ENCODE results near the gene APOBEC3G. TPM values are rescaled to one million over a fixed set of nuclear protein-coding genes. Genes with fewer than 3 reads are reported as not detected.
A peak's percentile ranks its signal among the peaks of the same experiment; 100 is the strongest.
"Not testable (repeated sequence)": the region's sequence is repeated elsewhere in the genome, so short reads cannot be mapped to it uniquely, and the experiment has no call there.

The APOBEC3G gene
- polyA plus RNA-seq, 3 donors = 33.3 to 73.6 (median 64.5) TPM

DNA sequence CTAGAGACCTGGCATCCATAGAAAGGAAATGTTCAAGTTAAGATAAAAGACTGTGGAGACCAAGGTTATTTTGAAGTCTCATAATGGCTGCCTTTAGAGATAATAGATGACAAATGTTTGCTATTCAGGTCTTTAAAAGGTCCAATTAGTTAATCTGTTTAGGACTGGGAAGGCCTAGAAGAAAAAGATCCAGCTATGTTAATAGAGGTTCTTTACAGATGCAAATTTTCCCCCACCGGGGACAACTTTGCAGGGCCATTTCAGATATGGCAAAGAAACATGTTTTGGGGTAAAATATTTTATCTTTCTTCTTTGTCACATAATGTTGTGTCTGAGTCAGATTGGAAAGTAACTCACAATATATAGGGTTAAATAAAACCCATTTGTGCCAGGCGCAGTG lies 3.1 kb upstream of the APOBEC3G start:
- Histone ChIP-seq H3K4me1 (ENCODE audit: control insufficient read depth in 1 of 2, insufficient read depth in 2 of 2, low read length in 2 of 2) (peaks cover 22 to 38% of the 10 kb centered on the region in 2 donors), H4K20me1 (ENCODE audit: insufficient read depth, low read length) (no peaks in the 10 kb centered on the region)
- no CpG with 5 or more reads among the region's 2 CpGs for WGBS (ENCODE audit: insufficient coverage)

DNA sequence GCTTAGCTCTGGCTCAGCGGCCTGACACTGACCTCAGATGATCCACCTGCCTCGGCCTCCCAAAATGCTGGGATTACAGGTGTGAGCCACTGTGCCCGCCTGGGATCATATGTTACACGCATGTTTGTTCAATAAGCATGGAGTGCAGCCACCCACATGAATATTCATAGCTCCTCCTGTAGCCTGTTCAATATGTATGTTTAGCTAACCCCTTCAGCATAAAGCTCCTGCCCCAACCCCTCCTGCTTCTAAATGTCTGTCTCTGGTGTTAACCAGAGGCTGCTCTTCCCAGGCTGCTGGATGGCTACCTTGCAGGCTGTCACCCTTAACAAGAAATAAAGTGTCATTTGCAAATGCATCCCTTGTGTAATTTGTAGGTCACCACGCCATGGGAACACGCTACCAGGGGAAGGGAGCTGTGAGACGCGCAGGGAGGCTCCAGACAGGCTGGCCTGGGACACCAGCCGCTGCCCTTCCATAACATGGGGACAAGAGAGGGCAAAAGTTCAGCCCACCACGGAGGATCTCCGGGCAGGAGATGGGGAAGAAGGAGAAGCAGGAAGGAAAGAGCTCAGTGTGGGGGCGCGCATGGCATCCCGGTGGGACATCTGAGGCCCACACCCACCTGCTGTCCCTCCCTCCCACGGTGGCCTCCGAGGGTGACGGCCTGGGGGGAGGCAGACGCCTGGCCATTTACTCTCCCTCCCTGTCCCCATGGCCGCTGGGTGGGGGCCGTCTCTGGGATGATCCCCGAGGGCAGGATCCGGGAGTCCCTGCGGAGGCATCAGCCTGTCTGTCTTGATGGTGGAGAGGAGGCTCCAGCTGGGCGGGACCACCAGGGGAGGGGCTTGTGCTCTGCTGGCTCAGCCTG lies 685 bp upstream of the APOBEC3G start:
- peak overlapping the region; percentile 73 for H2AFZ ChIP-seq (ENCODE audit: insufficient read depth, low read depth, low read length, poor library complexity, severe bottlenecking)

More for the DNA sequence above, 3.1 kb upstream of the APOBEC3G start:
- H3K79me2 ChIP-seq (ENCODE audit: insufficient read depth, low read length) = peaks cover 14% of the 10 kb centered on the region
- H3K4me3 ChIP-seq (replicated peaks in 1 of 3; ENCODE audit: low read depth in 2 of 3, low read length in 3 of 3) = no peak overlapping the region
- H3K9ac ChIP-seq (ENCODE audit: insufficient read depth, low read length, poor library complexity, severe bottlenecking) = no peak overlapping the region
- H3K4me2 ChIP-seq (replicated peaks; ENCODE audit: extremely low read depth, low read length, poor library complexity, severe bottlenecking) = no peak overlapping the region
- H2AFZ ChIP-seq (ENCODE audit: insufficient read depth, low read depth, low read length, poor library complexity, severe bottlenecking) = no peak overlapping the region
- peaks cover 0 to 3% (median 0%) of the 10 kb centered on the region in 7 donors for H3K9me3 Mint-ChIP-seq
- H3K9me3 ChIP-seq (replicated peaks in 1 of 2; ENCODE audit: control insufficient read depth in 1 of 2, insufficient read depth in 1 of 2, low read length in 2 of 2) = no peaks in the 10 kb centered on the region
- H3K4me3 Mint-ChIP-seq = no peak overlapping the region
- intact Hi-C loops (cut with micrococcal nuclease) = no loop called here
- H3K36me3 Mint-ChIP-seq = peaks cover 0 to 3% of the 10 kb centered on the region in 2 donors
- H3K4me1 Mint-ChIP-seq = peaks cover 32% of the 10 kb centered on the region
- H3K36me3 ChIP-seq (replicated peaks in 1 of 2; ENCODE audit: control insufficient read depth in 1 of 2, insufficient read depth in 2 of 2, low read length in 2 of 2) = no peaks in the 10 kb centered on the region
- no peak overlapping the region for H3K27ac ChIP-seq (ENCODE audit: low read depth in 1 of 2, low read length in 2 of 2)
- TF ChIP-seq, protein P1, sequence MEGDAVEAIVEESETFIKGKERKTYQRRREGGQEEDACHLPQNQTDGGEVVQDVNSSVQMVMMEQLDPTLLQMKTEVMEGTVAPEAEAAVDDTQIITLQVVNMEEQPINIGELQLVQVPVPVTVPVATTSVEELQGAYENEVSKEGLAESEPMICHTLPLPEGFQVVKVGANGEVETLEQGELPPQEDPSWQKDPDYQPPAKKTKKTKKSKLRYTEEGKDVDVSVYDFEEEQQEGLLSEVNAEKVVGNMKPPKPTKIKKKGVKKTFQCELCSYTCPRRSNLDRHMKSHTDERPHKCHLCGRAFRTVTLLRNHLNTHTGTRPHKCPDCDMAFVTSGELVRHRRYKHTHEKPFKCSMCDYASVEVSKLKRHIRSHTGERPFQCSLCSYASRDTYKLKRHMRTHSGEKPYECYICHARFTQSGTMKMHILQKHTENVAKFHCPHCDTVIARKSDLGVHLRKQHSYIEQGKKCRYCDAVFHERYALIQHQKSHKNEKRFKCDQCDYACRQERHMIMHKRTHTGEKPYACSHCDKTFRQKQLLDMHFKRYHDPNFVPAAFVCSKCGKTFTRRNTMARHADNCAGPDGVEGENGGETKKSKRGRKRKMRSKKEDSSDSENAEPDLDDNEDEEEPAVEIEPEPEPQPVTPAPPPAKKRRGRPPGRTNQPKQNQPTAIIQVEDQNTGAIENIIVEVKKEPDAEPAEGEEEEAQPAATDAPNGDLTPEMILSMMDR (IDR thresholded peaks at IDR 0.05) = no peak
- H3K27me3 Mint-ChIP-seq (ENCODE audit: low read depth in 3 of 3) = peaks cover 0 to 3% (median 0%) of the 10 kb centered on the region in 3 donors
- H3K27ac Mint-ChIP-seq = no peak overlapping the region
- no peaks in the 10 kb centered on the region for H3K27me3 ChIP-seq (ENCODE audit: control insufficient read depth in 2 of 2, insufficient read depth in 2 of 2, low read length in 2 of 2)
- no peak for DNase-seq

GRCh38 chr22:39077912-39078311 lies 837 bp downstream of the APOBEC3G start:
- H3K4me1 ChIP-seq (ENCODE audit: control insufficient read depth in 1 of 2, insufficient read depth in 2 of 2, low read length in 2 of 2) = peaks cover 15 to 25% of the 10 kb centered on the region in 2 donors
- peaks cover 37% of the 10 kb centered on the region for H3K4me1 Mint-ChIP-seq
- DNase-seq; H3K27me3 ChIP-seq (ENCODE audit: control insufficient read depth in 2 of 2, insufficient read depth in 2 of 2, low read length in 2 of 2); H3K9me3 ChIP-seq (replicated peaks in 1 of 2; ENCODE audit: control insufficient read depth in 1 of 2, insufficient read depth in 1 of 2, low read length in 2 of 2); H3K27me3 Mint-ChIP-seq (ENCODE audit: low read depth in 3 of 3); H3K9me3 Mint-ChIP-seq; intact Hi-C loops (cut with micrococcal nuclease); H4K20me1 ChIP-seq (ENCODE audit: insufficient read depth, low read length): not testable (repeated sequence)
- 100% methylated on average over 6 of the region's 12 CpGs for WGBS (ENCODE audit: insufficient coverage)
- H3K4me3 ChIP-seq (replicated peaks in 1 of 3; ENCODE audit: low read depth in 2 of 3, low read length in 3 of 3) = peak overlapping the region; percentile 72 to 85 (median 79)
- H3K36me3 ChIP-seq (replicated peaks in 1 of 2; ENCODE audit: control insufficient read depth in 1 of 2, insufficient read depth in 2 of 2, low read length in 2 of 2) = peaks cover 20 to 29% of the 10 kb centered on the region in 2 donors
- peak overlapping the region; percentile 75 to 90 for H3K27ac ChIP-seq (ENCODE audit: low read depth in 1 of 2, low read length in 2 of 2)
- H3K36me3 Mint-ChIP-seq = peaks cover 30 to 38% of the 10 kb centered on the region in 2 donors
- peak overlapping the region; percentile 87 to 94 for H3K4me3 Mint-ChIP-seq
- peak overlapping the region; percentile 84 to 95 (median 93) for H3K27ac Mint-ChIP-seq
- H3K9ac ChIP-seq (ENCODE audit: insufficient read depth, low read length, poor library complexity, severe bottlenecking) = peak overlapping the region; percentile 85
- peak overlapping the region; percentile 88 for H2AFZ ChIP-seq (ENCODE audit: insufficient read depth, low read depth, low read length, poor library complexity, severe bottlenecking)
- H3K4me2 ChIP-seq (replicated peaks; ENCODE audit: extremely low read depth, low read length, poor library complexity, severe bottlenecking) = peak overlapping the region; percentile 83
- peaks cover 14% of the 10 kb centered on the region for H3K79me2 ChIP-seq (ENCODE audit: insufficient read depth, low read length)

More for the DNA sequence above, 685 bp upstream of the APOBEC3G start:
- H3K9ac ChIP-seq (ENCODE audit: insufficient read depth, low read length, poor library complexity, severe bottlenecking) = peak overlapping the region; percentile 85
- Mint-ChIP-seq H3K4me1 (peaks cover 43% of the 10 kb centered on the region), H3K27ac (peak overlapping the region; percentile 78 to 94 (median 87)), H3K36me3 (peaks cover 16 to 23% of the 10 kb centered on the region in 2 donors), H3K4me3 (peak overlapping the region; percentile 81 to 91)
- H3K9me3 Mint-ChIP-seq; DNase-seq; H3K27me3 Mint-ChIP-seq (ENCODE audit: low read depth in 3 of 3); H3K9me3 ChIP-seq (replicated peaks in 1 of 2; ENCODE audit: control insufficient read depth in 1 of 2, insufficient read depth in 1 of 2, low read length in 2 of 2); H3K27me3 ChIP-seq (ENCODE audit: control insufficient read depth in 2 of 2, insufficient read depth in 2 of 2, low read length in 2 of 2); H4K20me1 ChIP-seq (ENCODE audit: insufficient read depth, low read length); intact Hi-C loops (cut with micrococcal nuclease): not testable (repeated sequence)
- 90% methylated on average over 3 of the region's 24 CpGs for WGBS (ENCODE audit: insufficient coverage)
- H3K4me3 ChIP-seq (replicated peaks in 1 of 3; ENCODE audit: low read depth in 2 of 3, low read length in 3 of 3) = peak overlapping the region; percentile 19 to 85 (median 72)
- H3K27ac ChIP-seq (ENCODE audit: low read depth in 1 of 2, low read length in 2 of 2) = peak overlapping the region; percentile 75 to 90
- H3K79me2 ChIP-seq (ENCODE audit: insufficient read depth, low read length) = peaks cover 14% of the 10 kb centered on the region
- H3K4me2 ChIP-seq (replicated peaks; ENCODE audit: extremely low read depth, low read length, poor library complexity, severe bottlenecking) = peak overlapping the region; percentile 16
- H3K36me3 ChIP-seq (replicated peaks in 1 of 2; ENCODE audit: control insufficient read depth in 1 of 2, insufficient read depth in 2 of 2, low read length in 2 of 2) = peaks cover 12 to 17% of the 10 kb centered on the region in 2 donors
- peaks cover 22 to 38% of the 10 kb centered on the region in 2 donors for H3K4me1 ChIP-seq (ENCODE audit: control insufficient read depth in 1 of 2, insufficient read depth in 2 of 2, low read length in 2 of 2)
